B cell (primary cell): Measurements from ENCODE around the gene SYNGAP1. TPM values are rescaled to one million over a fixed set of nuclear protein-coding genes. Genes with fewer than 3 reads are reported as not detected.

Source experiments
- ATAC-seq: fragments of 200-7000 bp; cut with Tn5 transposase; one replicate; pipeline ENCODE4 v1.10.0; 2021; ENCODE audit warnings: low read depth, mild to moderate bottlenecking, moderate number of reproducible peaks, moderate library complexity
- CTCF ChIA-PET: fragments of 350-600 bp; sonication (Branson Sonifier 250); formaldehyde crosslinking; loops from one replicate; lab custom pipeline; 2021; ENCODE audit warnings: antibody characterized with exemption, inconsistent platforms; lab: Charles Lee
- POLR2A ChIA-PET: fragments of 350-600 bp; sonication (Branson Sonifier 250); formaldehyde crosslinking; loops from one replicate; lab custom pipeline; 2021; ENCODE audit warnings: antibody characterized with exemption; lab: Charles Lee
- DNase-seq: peaks from one replicate; pipeline ENCODE4 v3.0.0; 2013
- H2AFZ ChIP-seq: 2 replicates; pipeline ENCODE4 v1.6.1; 2012; ENCODE audit warnings: mild to moderate bottlenecking, low read depth, low read length; ENCODE audit not compliant: insufficient read depth, poor library complexity, severe bottlenecking
- H3K27ac ChIP-seq, 2 donors: 1 replicate in 1 of 2; 2 replicates in 1 of 2; pipeline ENCODE4 v1.5.1; 2012 to 2013; ENCODE audit warnings: low read length in 2 of 2, mild to moderate bottlenecking in 2 of 2, moderate library complexity in 1 of 2
- H3K27me3 ChIP-seq, 4 experiments: fragments of 200-600 bp in 1 of 4; sonication (generic) in 1 of 4; replicated peaks in 1 of 4; 1 replicate in 2 of 4; 2 replicates in 2 of 4; pipeline versions ENCODE4 v1.6.1 to v1.7.0; 2013 to 2016; ENCODE audit warnings: low read length in 3 of 4, mild to moderate bottlenecking in 2 of 4, mixed read lengths in 1 of 4, moderate library complexity in 1 of 4; ENCODE audit not compliant: insufficient read depth in 4 of 4, control insufficient read depth in 3 of 4; ENCODE audit errors: control extremely low read depth in 1 of 4
- H3K36me3 ChIP-seq, 2 experiments: replicated peaks in 1 of 2; 1 replicate in 1 of 2; 2 replicates in 1 of 2; pipeline versions ENCODE4 v1.6.1 to v1.7.1; 2013; ENCODE audit warnings: low read length in 1 of 2; ENCODE audit not compliant: insufficient read depth in 2 of 2, control insufficient read depth in 1 of 2; ENCODE audit errors: control extremely low read depth in 1 of 2, extremely low read depth in 1 of 2
- H3K4me1 ChIP-seq, 2 donors: fragments of 200-600 bp in 1 of 2; sonication (generic) in 1 of 2; 1 replicate in 1 of 2; 2 replicates in 1 of 2; pipeline versions ENCODE4 v1.5.1 to v1.6.1; 2013 to 2017; ENCODE audit warnings: low read length in 2 of 2; ENCODE audit not compliant: control insufficient read depth in 2 of 2, insufficient read depth in 2 of 2
- H3K4me2 ChIP-seq: replicated peaks from 2 replicates; pipeline ENCODE3; 2012; ENCODE audit warnings: mild to moderate bottlenecking, low read depth, low read length; ENCODE audit not compliant: poor library complexity, severe bottlenecking
- H3K4me3 ChIP-seq, 5 experiments: fragments of 200-600 bp in 1 of 5; sonication (generic) in 1 of 5; 1 replicate in 3 of 5; 2 replicates in 2 of 5; pipeline versions ENCODE4 v1.5.1 to v1.7.0; 2011 to 2016; ENCODE audit warnings: low read length in 4 of 5, mild to moderate bottlenecking in 4 of 5, low read depth in 2 of 5, control low read depth in 1 of 5, moderate library complexity in 1 of 5; ENCODE audit not compliant: insufficient read depth in 1 of 5; ENCODE audit errors: control extremely low read depth in 1 of 5, extremely low read depth in 1 of 5
- H3K79me2 ChIP-seq: fragments of 200-600 bp; sonication (generic); one replicate; pipeline ENCODE4 v1.6.0; 2016; ENCODE audit warnings: low read length; ENCODE audit not compliant: control insufficient read depth, insufficient read depth
- H3K9ac ChIP-seq: fragments of 200-600 bp; sonication (generic); 2 replicates; pipeline ENCODE4 v1.6.1; 2017; ENCODE audit warnings: mild to moderate bottlenecking, low read length, moderate library complexity
- H3K9me3 ChIP-seq, 3 donors: one replicate each; pipeline versions ENCODE4 v1.6.1 to v1.7.1; 2013; ENCODE audit warnings: low read length in 2 of 3; ENCODE audit not compliant: control insufficient read depth in 2 of 3, insufficient read depth in 1 of 3; ENCODE audit errors: control extremely low read depth in 1 of 3
- H4K20me1 ChIP-seq: 2 replicates; pipeline ENCODE4 v1.6.0; 2012; ENCODE audit warnings: mild to moderate bottlenecking, low read length; ENCODE audit not compliant: insufficient read depth, control insufficient read depth, poor library complexity, severe bottlenecking
- H3K27ac Mint-ChIP-seq: one replicate; pipeline ENCODE4 v1.8.0; 2021; ENCODE audit warnings: mixed read lengths
- H3K27me3 Mint-ChIP-seq: one replicate; pipeline ENCODE4 v1.8.0; 2021; ENCODE audit warnings: mixed read lengths
- H3K4me1 Mint-ChIP-seq: one replicate; pipeline ENCODE4 v1.8.0; 2021; ENCODE audit warnings: mixed read lengths
- H3K4me3 Mint-ChIP-seq: one replicate; pipeline ENCODE4 v1.8.0; 2021; ENCODE audit warnings: mixed read lengths
- H3K9me3 Mint-ChIP-seq: one replicate; pipeline ENCODE4 v1.8.0; 2022; ENCODE audit warnings: mixed read lengths; ENCODE audit not compliant: insufficient read depth
- CTCF ChIP-seq: fragments of 200-600 bp; IDR thresholded peaks from one replicate; pipeline ENCODE4 v1.8.0; 2022; ENCODE audit warnings: antibody characterized with exemption, mild to moderate bottlenecking
- EZH2 ChIP-seq: IDR thresholded peaks from 2 replicates; pipeline ENCODE4 v1.6.1; 2012; ENCODE audit warnings: borderline replicate concordance, low read depth, mild to moderate bottlenecking, moderate library complexity, low read length; ENCODE audit not compliant: insufficient read depth, poor library complexity, severe bottlenecking
- WGBS: methylation state at CpG from one replicate; pipeline ENCODE4 v1.1.5; 2013; ENCODE audit warnings: missing lambda C conversion rate; ENCODE audit not compliant: insufficient coverage; 5-methylcytosine and 5-hydroxymethylcytosine counted together
- intact Hi-C: fragments of 100-400 bp; cut with micrococcal nuclease; formaldehyde crosslinking; loops from one replicate; pipeline ENCODE4 v1.10.0; 2022
- polyA plus RNA-seq: library from polyadenylated mRNA; depleted of rRNA; stranded (reverse); fragments of >200 nt; gene quantifications from 2 replicates; pipeline ENCODE4 v1.2.3, GENCODE V29; 2012
- total RNA-seq, 2 donors: library from RNA; stranded (reverse); fragments of 120-200 nt in 1 of 2; gene quantifications; 1 replicate in 1 of 2; 2 replicates in 1 of 2; pipeline versions ENCODE4 v1.2.3 to v1.2.4, GENCODE V29; 2013 to 2022

Gene SYNGAP1
- total and polyA plus RNA-seq, 2 donors (not counting 1 experiment from before 2014, with no cell fraction given): 18.6 to 43.0 TPM

GRCh38 chr6:33426590-33427511 is 7.0 kb downstream of the SYNGAP1 start:
- peak overlapping the region; percentile 92 for H3K4me2 ChIP-seq
- peak overlapping the region; percentile 78 to 90 for H3K27ac ChIP-seq
- ATAC-seq (peak; percentile 3), DNase-seq (peak; percentile 74)
- no peaks in the 10 kb centered on the region for H4K20me1 ChIP-seq
- no peaks in the 10 kb centered on the region for H3K36me3 ChIP-seq
- H3K4me1 ChIP-seq: peaks cover 59 to 66% of the 10 kb centered on the region in 2 donors
- no peaks in the 10 kb centered on the region for H3K27me3 ChIP-seq
- ChIA-PET POLR2A (interaction anchor here (0.6 to 1.6 kb wide), 5 partner anchors 16 to 155 kb away, joined by 3 to 9 read pairs (median 5); partner anchors contain the start of genes PHF1, RPS18 and VPS52), CTCF (interaction anchor here (1.1 to 2.5 kb wide), 9 partner anchors 14 to 149 kb away, joined by 3 to 15 read pairs (median 6); partner anchors contain the start of genes B3GALT4, ZBTB22 and ZBTB9)
- Mint-ChIP-seq H3K9me3 (no peaks in the 10 kb centered on the region), H3K4me3 (peak overlapping the region; percentile 92), H3K27ac (peak overlapping the region; percentile 95), H3K4me1 (peaks cover 74% of the 10 kb centered on the region), H3K27me3 (no peaks in the 10 kb centered on the region)
- peak overlapping the region; percentile 79 for H2AFZ ChIP-seq
- H3K9me3 ChIP-seq: no peaks in the 10 kb centered on the region
- intact Hi-C loops: loop anchor here (1.0 to 5.0 kb wide), 4 partner anchors 9 to 195 kb away; partner anchors contain the start of genes CUTA, ITPR3 and TAPBP
- peak overlapping the region in 4 of 5 experiments; percentile 61 to 79 (median 66) for H3K4me3 ChIP-seq
- H3K79me2 ChIP-seq: peaks cover 12% of the 10 kb centered on the region
- 0% methylated on average over 5 of the region's 12 CpGs for WGBS
- TF ChIP-seq CTCF (no peak), EZH2 (no peak)
- H3K9ac ChIP-seq: peak overlapping the region; percentile 79
